Neural cell (in vitro differentiated cells): ENCODE measurements around the gene ITK. TPM values are rescaled to one million over a fixed set of nuclear protein-coding genes. Genes with fewer than 3 reads are reported as not detected.

Source experiments
- H2AFZ ChIP-seq: fragments of 200-600, 300-800 bp; sonication (generic), shearing (Covaris generic); 2 replicates; pipeline ENCODE4 v1.6.0; 2014; ENCODE audit warnings: low read depth, mild to moderate bottlenecking, antibody characterized with exemption, low read length, moderate library complexity
- H3F3A ChIP-seq: fragments of 200-600 bp; shearing (Covaris generic); 2 replicates; pipeline ENCODE4 v1.6.1; 2016; ENCODE audit warnings: mild to moderate bottlenecking, moderate library complexity, mixed read lengths, antibody characterized with exemption, low read length; ENCODE audit not compliant: insufficient read depth, poor library complexity, severe bottlenecking
- H3K27ac ChIP-seq: fragments of 200-600, 300-800 bp; sonication (generic), shearing (Covaris generic); 2 replicates; pipeline ENCODE4 v1.5.1; 2014; ENCODE audit warnings: mild to moderate bottlenecking, low read length, moderate library complexity
- H3K27me3 ChIP-seq: fragments of 300-800, 200-600 bp; sonication (generic), shearing (Covaris generic); 2 replicates; pipeline ENCODE4 v1.6.0; 2014; ENCODE audit warnings: mild to moderate bottlenecking, low read depth, low read length, moderate library complexity; ENCODE audit not compliant: insufficient read depth
- H3K36me3 ChIP-seq: fragments of 300-800, 200-600 bp; sonication (generic), shearing (Covaris generic); 2 replicates; pipeline ENCODE4 v1.5.1; 2014; ENCODE audit warnings: mild to moderate bottlenecking, antibody characterized with exemption, low read length, moderate library complexity; ENCODE audit not compliant: insufficient read depth
- H3K4me2 ChIP-seq: fragments of 300-800, 200-600 bp; sonication (generic), shearing (Covaris generic); 2 replicates; pipeline ENCODE4 v1.6.0; 2014; ENCODE audit warnings: mild to moderate bottlenecking, low read length
- H3K4me3 ChIP-seq: fragments of 300-800, 200-600 bp; sonication (generic), shearing (Covaris generic); 2 replicates; pipeline ENCODE4 v1.5.1; 2014; ENCODE audit warnings: mild to moderate bottlenecking, low read length, moderate library complexity
- H3K79me2 ChIP-seq: fragments of 200-600 bp; shearing (Covaris generic); replicated peaks from 2 replicates; pipeline ENCODE4 v1.6.0; 2014; ENCODE audit warnings: mild to moderate bottlenecking, low read length, moderate library complexity; ENCODE audit not compliant: insufficient read depth
- H3K9ac ChIP-seq: fragments of 300-800, 200-600 bp; sonication (generic), shearing (Covaris generic); 2 replicates; pipeline ENCODE4 v1.6.1; 2016; ENCODE audit warnings: mild to moderate bottlenecking, low read length, mixed read lengths
- H3K9me2 ChIP-seq: fragments of 200-600 bp; shearing (Covaris generic); 2 replicates; pipeline ENCODE4 v1.6.1; 2016; ENCODE audit warnings: mild to moderate bottlenecking, low read length, mixed read lengths; ENCODE audit not compliant: insufficient read depth
- H3K9me3 ChIP-seq: fragments of 200-600, 300-800 bp; sonication (generic), shearing (Covaris generic); 2 replicates; pipeline ENCODE4 v1.6.1; 2016; ENCODE audit warnings: mild to moderate bottlenecking, mixed run types, low read length, moderate library complexity, mixed read lengths
- H4K20me1 ChIP-seq: fragments of 200-600 bp; shearing (Covaris generic); 2 replicates; pipeline ENCODE4 v1.6.1; 2016; ENCODE audit warnings: mild to moderate bottlenecking, mixed run types; ENCODE audit not compliant: insufficient read depth
- EP300 ChIP-seq: fragments of 450-650 bp; conservative IDR thresholded peaks from 2 replicates; pipeline ENCODE4 v1.6.1; 2014; ENCODE audit warnings: antibody characterized with exemption, mild to moderate bottlenecking, moderate library complexity; ENCODE audit not compliant: poor library complexity, severe bottlenecking
- EZH2 ChIP-seq: fragments of 200-600, 300-800 bp; shearing (Covaris generic), sonication (generic); IDR thresholded peaks from 2 replicates; pipeline ENCODE4 v1.6.1; 2014; ENCODE audit warnings: antibody characterized with exemption, low read length, borderline replicate concordance, mild to moderate bottlenecking; ENCODE audit not compliant: insufficient read depth, poor library complexity, severe bottlenecking
- MXI1 ChIP-seq: fragments of 450-650 bp; conservative IDR thresholded peaks from 2 replicates; pipeline ENCODE4 v1.6.1; 2014; ENCODE audit warnings: antibody characterized with exemption, mild to moderate bottlenecking; ENCODE audit not compliant: poor library complexity, severe bottlenecking
- POLR2AphosphoS5 ChIP-seq: IDR thresholded peaks from 2 replicates; pipeline ENCODE4 v1.6.1; 2012
- RAD21 ChIP-seq: fragments of 450-650 bp; conservative IDR thresholded peaks from 2 replicates; pipeline ENCODE4 v1.6.1; 2014; ENCODE audit warnings: antibody characterized with exemption, mild to moderate bottlenecking, moderate library complexity
- SMC3 ChIP-seq: fragments of 450-650 bp; conservative IDR thresholded peaks from 2 replicates; pipeline ENCODE4 v1.6.1; 2014; ENCODE audit warnings: antibody characterized with exemption, mild to moderate bottlenecking, moderate library complexity; ENCODE audit not compliant: poor library complexity
- TAF1 ChIP-seq: IDR thresholded peaks from 2 replicates; pipeline ENCODE4 v1.6.1; 2012; ENCODE audit warnings: low read depth
- polyA plus RNA-seq: library from polyadenylated mRNA; depleted of rRNA; stranded (reverse); fragments of >200 nt; gene quantifications from 2 replicates; pipeline ENCODE4 v1.2.3, GENCODE V29; 2014
- TF ChIP-seq, protein P1 (sequence below): IDR thresholded peaks from 2 replicates; pipeline ENCODE4 v1.6.1; 2012; ENCODE audit warnings: borderline replicate concordance
- TF ChIP-seq, protein P2 (sequence below): fragments of 450-650 bp; IDR thresholded peaks from 2 replicates; pipeline ENCODE4 v1.5.1; 2014; ENCODE audit warnings: antibody characterized with exemption, mild to moderate bottlenecking, moderate library complexity; ENCODE audit not compliant: poor library complexity, severe bottlenecking

Gene ITK
- polyA plus RNA-seq, 1 donor from 2014 or later, result not detected

DNA sequence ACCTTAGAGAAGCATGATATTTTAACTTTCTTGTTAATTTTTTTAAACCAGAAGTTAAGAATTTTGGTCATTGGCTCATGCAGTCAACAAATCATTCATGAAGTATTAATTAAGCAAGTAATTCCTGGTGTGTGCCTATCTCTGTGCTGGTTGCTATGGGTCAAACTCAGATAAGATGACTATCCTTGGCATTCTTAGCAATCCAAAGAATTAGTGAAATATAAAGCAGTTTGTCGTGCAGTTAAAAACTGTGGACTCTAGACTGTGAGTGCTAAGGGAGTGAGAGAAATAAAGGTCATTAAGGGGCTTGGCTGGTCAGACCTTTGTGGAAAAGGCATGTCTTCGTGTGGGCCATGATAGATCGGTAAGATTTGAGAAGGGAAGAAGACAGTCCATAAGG is 90.1 kb downstream of the ITK start:
- TF ChIP-seq EP300 (no peak), MXI1 (no peak), TAF1 (no peak), POLR2AphosphoS5 (no peak), EZH2 (no peak), RAD21 (no peak), SMC3 (no peak)
- TF ChIP-seq, protein P1, sequence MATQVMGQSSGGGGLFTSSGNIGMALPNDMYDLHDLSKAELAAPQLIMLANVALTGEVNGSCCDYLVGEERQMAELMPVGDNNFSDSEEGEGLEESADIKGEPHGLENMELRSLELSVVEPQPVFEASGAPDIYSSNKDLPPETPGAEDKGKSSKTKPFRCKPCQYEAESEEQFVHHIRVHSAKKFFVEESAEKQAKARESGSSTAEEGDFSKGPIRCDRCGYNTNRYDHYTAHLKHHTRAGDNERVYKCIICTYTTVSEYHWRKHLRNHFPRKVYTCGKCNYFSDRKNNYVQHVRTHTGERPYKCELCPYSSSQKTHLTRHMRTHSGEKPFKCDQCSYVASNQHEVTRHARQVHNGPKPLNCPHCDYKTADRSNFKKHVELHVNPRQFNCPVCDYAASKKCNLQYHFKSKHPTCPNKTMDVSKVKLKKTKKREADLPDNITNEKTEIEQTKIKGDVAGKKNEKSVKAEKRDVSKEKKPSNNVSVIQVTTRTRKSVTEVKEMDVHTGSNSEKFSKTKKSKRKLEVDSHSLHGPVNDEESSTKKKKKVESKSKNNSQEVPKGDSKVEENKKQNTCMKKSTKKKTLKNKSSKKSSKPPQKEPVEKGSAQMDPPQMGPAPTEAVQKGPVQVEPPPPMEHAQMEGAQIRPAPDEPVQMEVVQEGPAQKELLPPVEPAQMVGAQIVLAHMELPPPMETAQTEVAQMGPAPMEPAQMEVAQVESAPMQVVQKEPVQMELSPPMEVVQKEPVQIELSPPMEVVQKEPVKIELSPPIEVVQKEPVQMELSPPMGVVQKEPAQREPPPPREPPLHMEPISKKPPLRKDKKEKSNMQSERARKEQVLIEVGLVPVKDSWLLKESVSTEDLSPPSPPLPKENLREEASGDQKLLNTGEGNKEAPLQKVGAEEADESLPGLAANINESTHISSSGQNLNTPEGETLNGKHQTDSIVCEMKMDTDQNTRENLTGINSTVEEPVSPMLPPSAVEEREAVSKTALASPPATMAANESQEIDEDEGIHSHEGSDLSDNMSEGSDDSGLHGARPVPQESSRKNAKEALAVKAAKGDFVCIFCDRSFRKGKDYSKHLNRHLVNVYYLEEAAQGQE, result no peak
- TF ChIP-seq, protein P2, sequence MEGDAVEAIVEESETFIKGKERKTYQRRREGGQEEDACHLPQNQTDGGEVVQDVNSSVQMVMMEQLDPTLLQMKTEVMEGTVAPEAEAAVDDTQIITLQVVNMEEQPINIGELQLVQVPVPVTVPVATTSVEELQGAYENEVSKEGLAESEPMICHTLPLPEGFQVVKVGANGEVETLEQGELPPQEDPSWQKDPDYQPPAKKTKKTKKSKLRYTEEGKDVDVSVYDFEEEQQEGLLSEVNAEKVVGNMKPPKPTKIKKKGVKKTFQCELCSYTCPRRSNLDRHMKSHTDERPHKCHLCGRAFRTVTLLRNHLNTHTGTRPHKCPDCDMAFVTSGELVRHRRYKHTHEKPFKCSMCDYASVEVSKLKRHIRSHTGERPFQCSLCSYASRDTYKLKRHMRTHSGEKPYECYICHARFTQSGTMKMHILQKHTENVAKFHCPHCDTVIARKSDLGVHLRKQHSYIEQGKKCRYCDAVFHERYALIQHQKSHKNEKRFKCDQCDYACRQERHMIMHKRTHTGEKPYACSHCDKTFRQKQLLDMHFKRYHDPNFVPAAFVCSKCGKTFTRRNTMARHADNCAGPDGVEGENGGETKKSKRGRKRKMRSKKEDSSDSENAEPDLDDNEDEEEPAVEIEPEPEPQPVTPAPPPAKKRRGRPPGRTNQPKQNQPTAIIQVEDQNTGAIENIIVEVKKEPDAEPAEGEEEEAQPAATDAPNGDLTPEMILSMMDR, result no peak
- Histone ChIP-seq H3F3A (no peaks in the 10 kb centered on the region), H3K36me3 (no peaks in the 10 kb centered on the region), H4K20me1 (no peaks in the 10 kb centered on the region), H3K27ac (no peak overlapping the region), H3K4me3 (no peak overlapping the region), H3K4me2 (no peak overlapping the region), H3K9me3 (no peaks in the 10 kb centered on the region), H3K9me2 (no peaks in the 10 kb centered on the region), H2AFZ (no peak overlapping the region), H3K27me3 (no peaks in the 10 kb centered on the region), H3K79me2 (peaks cover 72% of the 10 kb centered on the region), H3K9ac (no peak overlapping the region)

DNA sequence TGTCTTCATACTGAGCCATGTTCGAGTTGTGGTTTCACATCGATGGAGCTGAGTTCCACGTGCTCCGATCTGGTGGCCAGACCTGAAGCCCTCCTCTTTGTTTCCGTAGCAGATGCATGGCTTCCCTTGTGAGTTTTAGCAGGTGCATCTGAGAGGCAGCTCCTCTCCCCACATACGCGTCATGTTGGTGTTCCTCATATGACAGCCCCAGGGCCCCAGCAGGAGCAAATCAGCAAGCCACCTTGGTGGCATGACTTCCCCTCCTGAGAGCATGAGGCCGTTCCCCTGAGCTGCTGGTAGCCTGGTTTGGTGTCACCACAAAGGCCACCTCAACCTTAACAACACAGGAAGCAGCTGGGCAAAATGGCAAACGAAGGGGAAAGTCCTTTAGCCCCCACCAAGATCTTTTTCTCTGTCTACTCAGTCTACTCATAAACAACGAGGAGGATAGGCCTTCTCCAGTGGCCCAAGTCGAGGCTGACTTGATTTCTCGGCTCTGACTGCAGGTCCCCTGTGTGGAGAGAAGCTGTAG is 91.2 kb downstream of the ITK start:
- Histone ChIP-seq H3K36me3 (no peaks in the 10 kb centered on the region), H3K9me3 (no peaks in the 10 kb centered on the region), H3K27ac (no peak overlapping the region), H3K9ac (no peak overlapping the region), H3K4me2 (no peak overlapping the region), H2AFZ (no peak overlapping the region), H4K20me1 (no peaks in the 10 kb centered on the region), H3K9me2 (no peaks in the 10 kb centered on the region), H3K4me3 (no peak overlapping the region), H3K79me2 (peaks cover 78% of the 10 kb centered on the region), H3F3A (no peaks in the 10 kb centered on the region), H3K27me3 (no peaks in the 10 kb centered on the region)
- TF ChIP-seq POLR2AphosphoS5, result no peak
- TF ChIP-seq EP300, result no peak
- no peak for TF ChIP-seq MXI1
- no peak for TF ChIP-seq RAD21
- TF ChIP-seq, protein P2, result no peak
- no peak for TF ChIP-seq SMC3
- no peak for TF ChIP-seq TAF1
- TF ChIP-seq, protein P1, result no peak
- TF ChIP-seq EZH2, result no peak
